ENCODE data around the gene TLX2.
A peak's percentile ranks its signal among the peaks of the same experiment; 100 is the strongest.
"Not testable (repeated sequence)": the region's sequence is repeated elsewhere in the genome, so short reads cannot be mapped to it uniquely, and the experiment has no call there.

Gene TLX2
- total RNA-seq = 0 reads per million in 4 experiments

GRCh38 chr2:74514368-74515270 is at the start of gene TLX2:
Gene TLX2, plus strand, starts transcription at chr2:74514450. Its CDS starts 357 bp downstream, at chr2:74514807.
- no peak for DNase-seq

GRCh38 chr2:74470742-74471141 is 43.5 kb upstream of the TLX2 start:
- not testable (repeated sequence) for DNase-seq

- no peak for DNase-seq
Measured at GRCh38 chr2:74471332-74472065, 42.8 kb upstream of the TLX2 start.

GRCh38 chr2:74472086-74472944 is 41.9 kb upstream of the TLX2 start, which contains the start of gene MRPL53:
Gene MRPL53, minus strand, starts transcription at chr2:74472680. Its CDS starts 20 bp downstream, at chr2:74472660.
- DNase-seq = peak; percentile 94

GRCh38 chr2:74472945-74473258 is 41.3 kb upstream of the TLX2 start:
- no peak for DNase-seq

GRCh38 chr2:74474481-74474880 is 39.8 kb upstream of the TLX2 start:
- DNase-seq = no peak

- DNase-seq = no peak
Measured at GRCh38 chr2:74474899-74475298, 39.4 kb upstream of the TLX2 start.

- DNase-seq = no peak
Measured at GRCh38 chr2:74481431-74481830, 32.8 kb upstream of the TLX2 start.

- peak; percentile 43 for DNase-seq
Measured at GRCh38 chr2:74481961-74482800, 32.1 kb upstream of the TLX2 start.

GRCh38 chr2:74482801-74483674 is 31.2 kb upstream of the TLX2 start, which contains the start of the genes CCDC142 and TTC31:
Gene CCDC142, minus strand, starts transcription at chr2:74482998. Its CDS starts 161 bp downstream, at chr2:74482837.
Gene TTC31, plus strand, starts transcription at chr2:74483081. Its CDS starts 15 bp downstream, at chr2:74483096.
- peak; percentile 87 for DNase-seq

GRCh38 chr2:74483675-74484164 is 30.5 kb upstream of the TLX2 start:
- not testable (repeated sequence) for DNase-seq

GRCh38 chr2:74486141-74486540 is 28.1 kb upstream of the TLX2 start:
- DNase-seq = no peak

- DNase-seq = no peak
Measured at GRCh38 chr2:74488643-74489481, 25.4 kb upstream of the TLX2 start.

GRCh38 chr2:74489906-74490305 is 24.3 kb upstream of the TLX2 start:
- no peak for DNase-seq

GRCh38 chr2:74491648-74492544 is 22.4 kb upstream of the TLX2 start:
- no peak for DNase-seq

- no peak for DNase-seq
Measured at GRCh38 chr2:74493546-74493945, 20.7 kb upstream of the TLX2 start.

- DNase-seq = no peak
Measured at GRCh38 chr2:74495440-74495839, 18.8 kb upstream of the TLX2 start.

All from effector CD8-positive, alpha-beta T cell (primary cell).